CMK (cell line): ENCODE results near the gene EHBP1L1.
A peak's percentile ranks its signal among the peaks of the same experiment; 100 is the strongest.
"Not testable (repeated sequence)": the region's sequence is repeated elsewhere in the genome, so short reads cannot be mapped to it uniquely, and the experiment has no call there.

Source experiments
- DNase-seq: peaks from one replicate; pipeline ENCODE4 v3.0.0-alpha.2; 2010; ENCODE audit warnings: low read depth

EHBP1L1 gene

GRCh38 chr11:65636108-65637031, 60.5 kb downstream of the EHBP1L1 start:
- DNase-seq, result no peak

DNA sequence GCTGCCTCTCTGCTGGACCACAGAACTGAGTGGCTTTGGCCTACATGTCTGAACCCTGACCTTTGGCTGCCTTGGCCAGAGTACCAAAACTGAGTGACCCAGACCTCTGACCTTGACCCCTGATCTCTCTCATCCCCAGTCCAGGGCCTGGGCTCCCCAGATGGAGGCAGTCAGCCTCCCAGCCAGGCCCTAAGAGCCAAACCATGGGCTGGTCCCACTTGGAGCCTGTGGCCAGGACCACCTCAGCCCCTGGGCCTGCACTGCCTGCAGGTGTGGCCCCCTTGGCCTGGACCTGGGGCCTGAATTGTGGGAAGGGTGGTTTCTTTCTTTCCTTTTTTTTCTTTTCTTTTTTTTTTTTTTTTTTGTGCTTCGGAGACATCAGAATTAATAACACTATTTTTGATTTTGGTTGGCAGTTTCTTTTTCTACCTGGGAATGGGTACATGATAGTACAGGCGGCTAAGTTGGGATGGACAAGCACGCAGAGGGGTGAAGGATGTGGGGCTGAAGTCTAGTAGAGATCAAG, 61.2 kb downstream of the EHBP1L1 start:
- no peak for DNase-seq

DNA sequence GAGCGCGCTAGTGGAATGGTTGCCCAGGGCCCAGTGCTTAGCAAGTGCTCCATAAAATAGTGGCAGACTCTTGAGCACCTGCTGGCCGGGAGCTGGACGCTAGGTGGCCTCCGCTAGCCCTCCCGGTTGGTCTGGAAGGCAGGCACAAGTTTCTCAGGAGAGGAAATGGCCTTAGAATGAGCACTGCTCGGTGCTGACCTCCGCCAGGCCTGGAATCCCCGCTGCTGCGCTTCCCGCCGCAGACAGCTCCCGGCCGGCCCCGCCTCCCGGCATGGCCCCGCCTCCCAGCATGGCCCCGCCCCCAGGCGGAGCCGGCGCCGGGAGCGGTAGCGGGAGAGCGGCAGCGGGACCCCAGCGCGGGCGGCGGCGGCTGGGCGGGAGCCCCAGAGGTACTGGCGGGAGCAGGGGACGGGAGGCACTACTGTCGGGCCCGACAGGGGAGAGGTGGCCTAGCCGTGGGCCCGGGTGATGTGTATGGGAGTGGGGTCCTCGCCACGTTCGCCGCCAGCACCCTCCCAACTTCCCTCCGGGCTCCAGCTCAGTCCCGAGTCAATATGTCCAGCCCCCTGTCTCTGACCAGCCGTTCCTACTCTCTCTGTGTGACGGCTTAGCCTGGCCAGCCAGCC, 62.1 kb downstream of the EHBP1L1 start, which contains the start of gene SIPA1:
TSS of gene SIPA1 (plus strand) at position 308 of the 626 bp plus-strand sequence. CDS start 2,821 bp downstream, outside the sequence.
- peak; percentile 92 for DNase-seq

GRCh38 chr11:65639228-65639597, 63.4 kb downstream of the EHBP1L1 start:
- not testable (repeated sequence) for DNase-seq

DNA sequence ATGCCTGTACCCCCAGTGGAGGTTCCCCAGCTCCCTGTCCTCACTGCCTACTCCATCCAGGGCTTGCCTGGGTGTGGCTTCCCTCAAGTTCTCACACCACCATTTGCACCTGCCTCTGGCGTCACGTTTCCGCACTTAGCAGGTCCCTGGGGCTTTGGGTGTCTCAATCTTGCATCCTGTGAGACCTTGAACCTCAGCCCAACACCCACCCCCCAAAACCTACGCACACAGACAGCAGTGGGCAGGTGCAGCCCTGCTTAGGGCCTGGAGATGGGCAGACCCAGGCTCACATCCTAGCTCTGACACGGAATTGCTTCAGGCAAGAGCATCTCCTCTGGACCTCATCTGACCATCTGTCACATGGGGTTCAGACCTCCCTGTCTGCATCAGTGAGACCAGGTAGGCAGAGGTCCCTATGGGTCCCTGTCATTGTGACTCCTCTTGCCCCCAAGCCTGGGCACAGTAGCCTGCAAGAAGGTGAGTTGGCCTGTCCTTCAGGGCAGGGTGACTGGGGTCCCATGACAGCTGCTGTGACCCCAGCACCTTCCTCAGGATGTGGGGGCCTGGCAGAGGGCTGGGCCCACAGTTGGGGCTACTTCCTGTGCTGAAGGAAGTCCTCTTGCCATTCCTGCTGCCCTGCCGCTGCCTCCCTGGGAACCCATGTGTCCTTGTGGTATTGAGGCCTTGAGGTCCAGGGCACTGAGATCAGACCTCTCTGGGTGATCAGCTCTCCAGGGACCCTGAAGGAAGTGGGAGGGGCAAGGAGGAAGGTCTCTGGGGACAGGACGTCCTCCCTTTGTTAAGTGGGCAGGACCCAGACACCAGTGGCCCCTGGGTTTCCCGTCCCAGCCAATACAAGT, 64.0 kb downstream of the EHBP1L1 start:
- DNase-seq, result peak; percentile 94

- DNase-seq, result peak; percentile 90
Observed at GRCh38 chr11:65640483-65641296, 64.8 kb downstream of the EHBP1L1 start.

DNA sequence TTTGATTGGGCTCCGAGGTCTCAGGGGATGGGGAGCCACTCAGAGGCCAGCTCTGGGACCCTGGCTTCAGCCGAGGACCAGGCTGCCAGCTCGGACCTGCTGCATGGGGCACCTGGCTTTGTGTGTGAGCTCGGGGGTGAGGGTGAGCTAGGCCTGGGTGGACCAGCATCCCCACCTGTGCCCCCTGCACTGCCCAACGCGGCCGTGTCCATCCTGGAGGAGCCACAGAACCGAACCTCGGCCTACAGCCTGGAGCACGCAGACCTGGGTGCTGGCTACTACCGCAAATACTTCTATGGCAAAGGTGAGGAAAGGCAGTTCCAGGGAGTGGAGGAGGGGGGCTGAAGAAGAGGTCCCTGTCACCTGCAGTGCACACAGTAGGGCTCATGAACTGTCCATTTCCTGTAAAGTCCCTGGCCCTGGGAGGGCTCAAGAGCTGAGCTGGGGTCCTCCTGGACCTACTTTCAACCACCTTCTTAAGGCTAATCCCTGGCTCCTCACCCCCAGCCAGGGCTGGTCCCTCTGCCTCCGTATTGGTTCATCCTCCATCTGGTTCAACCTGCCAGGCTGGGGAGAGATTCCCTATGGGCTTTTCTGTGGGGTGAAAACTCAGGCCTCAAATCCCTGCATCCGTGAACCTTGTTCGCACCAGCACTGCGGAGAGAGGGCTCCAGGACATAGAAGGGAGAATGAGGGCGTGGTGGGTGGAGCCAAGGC, 65.6 kb downstream of the EHBP1L1 start:
- no peak for DNase-seq
